WTC11 (cell line): ENCODE results near the gene KDM1A.

Experiments used
- CREB1 ChIP-seq: sonication (generic); formaldehyde crosslinking; IDR thresholded peaks from 2 replicates; pipeline ENCODE4 v1.8.0; 2023; ENCODE audit warnings: mild to moderate bottlenecking, missing genetic modification reagents
- ELF4 ChIP-seq: sonication (generic); formaldehyde crosslinking; IDR thresholded peaks from 2 replicates; pipeline ENCODE4 v1.8.1; 2022; ENCODE audit warnings: low read depth, mild to moderate bottlenecking, moderate library complexity, missing genetic modification reagents
- HMGA2 ChIP-seq: fragments of 250-450 bp; sonication (Bioruptor Pico); IDR thresholded peaks from 2 replicates; pipeline ENCODE4 v1.4.0; 2021; ENCODE audit warnings: mild to moderate bottlenecking, moderate library complexity
- IRF2 ChIP-seq: sonication (generic); formaldehyde crosslinking; IDR thresholded peaks from 2 replicates; pipeline ENCODE4 v1.8.0; 2022; ENCODE audit warnings: low read depth, missing genetic modification reagents, borderline replicate concordance
- JUN ChIP-seq: sonication (generic); formaldehyde crosslinking; IDR thresholded peaks from 2 replicates; pipeline ENCODE4 v1.8.0; 2023; ENCODE audit warnings: mild to moderate bottlenecking, missing genetic modification reagents
- NR3C1 ChIP-seq: sonication (generic); formaldehyde crosslinking; conservative IDR thresholded peaks from 2 replicates; pipeline ENCODE4 v1.8.1; 2023; ENCODE audit warnings: low read depth, mild to moderate bottlenecking, missing genetic modification reagents
- TF ChIP-seq, protein P1 (sequence below): sonication (generic); formaldehyde crosslinking; IDR thresholded peaks from 2 replicates; pipeline ENCODE4 v1.8.0; 2022; ENCODE audit warnings: mild to moderate bottlenecking, missing genetic modification reagents
- TF ChIP-seq, protein P2 (sequence below): sonication (generic); formaldehyde crosslinking; IDR thresholded peaks from 2 replicates; pipeline ENCODE4 v1.8.0; 2022; ENCODE audit warnings: missing genetic modification reagents
- TF ChIP-seq, protein P3 (sequence below): fragments of 200-600 bp; IDR thresholded peaks from 2 replicates; pipeline ENCODE4 v1.8.0; 2022; ENCODE audit warnings: antibody characterized with exemption
- TF ChIP-seq, protein P4 (sequence below): sonication (generic); formaldehyde crosslinking; IDR thresholded peaks from 2 replicates; pipeline ENCODE4 v1.8.1; 2023; ENCODE audit warnings: mild to moderate bottlenecking, missing genetic modification reagents, moderate library complexity
- TF ChIP-seq, protein P5 (sequence below): sonication (generic); formaldehyde crosslinking; IDR thresholded peaks from 2 replicates; pipeline ENCODE4 v1.8.0; 2022; ENCODE audit warnings: mild to moderate bottlenecking, missing genetic modification reagents
- TF ChIP-seq, protein P6 (sequence below): sonication (generic); formaldehyde crosslinking; IDR thresholded peaks from 2 replicates; pipeline ENCODE4 v1.8.0; 2022; ENCODE audit warnings: mild to moderate bottlenecking, missing genetic modification reagents

DNA sequence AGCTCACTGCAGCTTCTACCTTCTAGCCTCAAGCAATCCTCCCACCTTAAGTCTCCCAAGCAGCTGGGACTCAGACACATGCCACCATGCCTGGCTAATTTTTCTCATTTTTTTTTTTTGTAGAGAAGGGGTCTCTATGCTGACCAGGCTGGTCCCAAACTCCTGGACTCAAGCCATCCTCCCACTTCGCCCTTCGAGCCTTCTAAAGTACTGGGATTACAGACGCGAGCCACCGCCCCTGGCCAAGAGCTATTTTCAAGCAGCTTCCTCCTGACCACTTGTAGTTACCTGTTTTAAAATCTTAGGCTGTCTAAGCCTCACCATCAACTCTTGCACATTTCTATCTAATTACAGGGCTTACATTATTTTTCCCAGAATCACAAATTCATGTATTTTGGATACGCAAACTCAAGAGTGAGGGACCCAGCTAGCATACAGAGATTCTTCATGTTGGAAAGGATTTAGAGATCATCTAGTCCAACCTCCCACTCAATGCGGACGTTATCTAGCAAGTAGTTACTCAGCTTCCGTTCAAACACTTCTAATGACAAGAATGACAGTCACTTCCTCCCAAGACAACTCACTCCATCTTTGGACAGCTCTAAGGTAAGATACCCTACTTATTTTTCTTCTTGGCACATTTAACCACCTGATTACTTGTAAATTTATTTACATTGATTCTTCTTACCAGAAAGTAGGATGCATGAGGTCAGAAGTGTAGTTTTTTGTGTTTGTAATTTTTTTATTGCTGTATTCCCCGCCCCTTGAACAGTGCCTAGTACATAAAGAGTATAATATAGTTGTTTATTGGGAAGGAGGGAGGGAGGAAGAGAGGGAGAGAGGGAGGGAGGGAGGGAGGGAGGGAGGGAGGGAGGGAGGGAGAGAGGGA lies 84.0 kb downstream of the KDM1A start:
- TF ChIP-seq, protein P1, sequence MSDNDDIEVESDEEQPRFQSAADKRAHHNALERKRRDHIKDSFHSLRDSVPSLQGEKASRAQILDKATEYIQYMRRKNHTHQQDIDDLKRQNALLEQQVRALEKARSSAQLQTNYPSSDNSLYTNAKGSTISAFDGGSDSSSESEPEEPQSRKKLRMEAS (CRISPR knock-in tag): no peak
- TF ChIP-seq, protein P2, sequence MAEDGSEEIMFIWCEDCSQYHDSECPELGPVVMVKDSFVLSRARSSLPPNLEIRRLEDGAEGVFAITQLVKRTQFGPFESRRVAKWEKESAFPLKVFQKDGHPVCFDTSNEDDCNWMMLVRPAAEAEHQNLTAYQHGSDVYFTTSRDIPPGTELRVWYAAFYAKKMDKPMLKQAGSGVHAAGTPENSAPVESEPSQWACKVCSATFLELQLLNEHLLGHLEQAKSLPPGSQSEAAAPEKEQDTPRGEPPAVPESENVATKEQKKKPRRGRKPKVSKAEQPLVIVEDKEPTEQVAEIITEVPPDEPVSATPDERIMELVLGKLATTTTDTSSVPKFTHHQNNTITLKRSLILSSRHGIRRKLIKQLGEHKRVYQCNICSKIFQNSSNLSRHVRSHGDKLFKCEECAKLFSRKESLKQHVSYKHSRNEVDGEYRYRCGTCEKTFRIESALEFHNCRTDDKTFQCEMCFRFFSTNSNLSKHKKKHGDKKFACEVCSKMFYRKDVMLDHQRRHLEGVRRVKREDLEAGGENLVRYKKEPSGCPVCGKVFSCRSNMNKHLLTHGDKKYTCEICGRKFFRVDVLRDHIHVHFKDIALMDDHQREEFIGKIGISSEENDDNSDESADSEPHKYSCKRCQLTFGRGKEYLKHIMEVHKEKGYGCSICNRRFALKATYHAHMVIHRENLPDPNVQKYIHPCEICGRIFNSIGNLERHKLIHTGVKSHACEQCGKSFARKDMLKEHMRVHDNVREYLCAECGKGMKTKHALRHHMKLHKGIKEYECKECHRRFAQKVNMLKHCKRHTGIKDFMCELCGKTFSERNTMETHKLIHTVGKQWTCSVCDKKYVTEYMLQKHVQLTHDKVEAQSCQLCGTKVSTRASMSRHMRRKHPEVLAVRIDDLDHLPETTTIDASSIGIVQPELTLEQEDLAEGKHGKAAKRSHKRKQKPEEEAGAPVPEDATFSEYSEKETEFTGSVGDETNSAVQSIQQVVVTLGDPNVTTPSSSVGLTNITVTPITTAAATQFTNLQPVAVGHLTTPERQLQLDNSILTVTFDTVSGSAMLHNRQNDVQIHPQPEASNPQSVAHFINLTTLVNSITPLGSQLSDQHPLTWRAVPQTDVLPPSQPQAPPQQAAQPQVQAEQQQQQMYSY (CRISPR knock-in tag): no peak
- TF ChIP-seq HMGA2 (CRISPR knock-in tag) (no peak), CREB1 (CRISPR knock-in tag) (no peak), IRF2 (CRISPR knock-in tag) (no peak), ELF4 (CRISPR knock-in tag) (no peak), NR3C1 (no peak), JUN (CRISPR knock-in tag) (no peak)
- TF ChIP-seq, protein P3, sequence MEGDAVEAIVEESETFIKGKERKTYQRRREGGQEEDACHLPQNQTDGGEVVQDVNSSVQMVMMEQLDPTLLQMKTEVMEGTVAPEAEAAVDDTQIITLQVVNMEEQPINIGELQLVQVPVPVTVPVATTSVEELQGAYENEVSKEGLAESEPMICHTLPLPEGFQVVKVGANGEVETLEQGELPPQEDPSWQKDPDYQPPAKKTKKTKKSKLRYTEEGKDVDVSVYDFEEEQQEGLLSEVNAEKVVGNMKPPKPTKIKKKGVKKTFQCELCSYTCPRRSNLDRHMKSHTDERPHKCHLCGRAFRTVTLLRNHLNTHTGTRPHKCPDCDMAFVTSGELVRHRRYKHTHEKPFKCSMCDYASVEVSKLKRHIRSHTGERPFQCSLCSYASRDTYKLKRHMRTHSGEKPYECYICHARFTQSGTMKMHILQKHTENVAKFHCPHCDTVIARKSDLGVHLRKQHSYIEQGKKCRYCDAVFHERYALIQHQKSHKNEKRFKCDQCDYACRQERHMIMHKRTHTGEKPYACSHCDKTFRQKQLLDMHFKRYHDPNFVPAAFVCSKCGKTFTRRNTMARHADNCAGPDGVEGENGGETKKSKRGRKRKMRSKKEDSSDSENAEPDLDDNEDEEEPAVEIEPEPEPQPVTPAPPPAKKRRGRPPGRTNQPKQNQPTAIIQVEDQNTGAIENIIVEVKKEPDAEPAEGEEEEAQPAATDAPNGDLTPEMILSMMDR: no peak
- TF ChIP-seq, protein P4, sequence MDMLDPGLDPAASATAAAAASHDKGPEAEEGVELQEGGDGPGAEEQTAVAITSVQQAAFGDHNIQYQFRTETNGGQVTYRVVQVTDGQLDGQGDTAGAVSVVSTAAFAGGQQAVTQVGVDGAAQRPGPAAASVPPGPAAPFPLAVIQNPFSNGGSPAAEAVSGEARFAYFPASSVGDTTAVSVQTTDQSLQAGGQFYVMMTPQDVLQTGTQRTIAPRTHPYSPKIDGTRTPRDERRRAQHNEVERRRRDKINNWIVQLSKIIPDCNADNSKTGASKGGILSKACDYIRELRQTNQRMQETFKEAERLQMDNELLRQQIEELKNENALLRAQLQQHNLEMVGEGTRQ (CRISPR knock-in tag): no peak
- TF ChIP-seq, protein P5, sequence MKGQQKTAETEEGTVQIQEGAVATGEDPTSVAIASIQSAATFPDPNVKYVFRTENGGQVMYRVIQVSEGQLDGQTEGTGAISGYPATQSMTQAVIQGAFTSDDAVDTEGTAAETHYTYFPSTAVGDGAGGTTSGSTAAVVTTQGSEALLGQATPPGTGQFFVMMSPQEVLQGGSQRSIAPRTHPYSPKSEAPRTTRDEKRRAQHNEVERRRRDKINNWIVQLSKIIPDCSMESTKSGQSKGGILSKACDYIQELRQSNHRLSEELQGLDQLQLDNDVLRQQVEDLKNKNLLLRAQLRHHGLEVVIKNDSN: no peak
- TF ChIP-seq, protein P6, sequence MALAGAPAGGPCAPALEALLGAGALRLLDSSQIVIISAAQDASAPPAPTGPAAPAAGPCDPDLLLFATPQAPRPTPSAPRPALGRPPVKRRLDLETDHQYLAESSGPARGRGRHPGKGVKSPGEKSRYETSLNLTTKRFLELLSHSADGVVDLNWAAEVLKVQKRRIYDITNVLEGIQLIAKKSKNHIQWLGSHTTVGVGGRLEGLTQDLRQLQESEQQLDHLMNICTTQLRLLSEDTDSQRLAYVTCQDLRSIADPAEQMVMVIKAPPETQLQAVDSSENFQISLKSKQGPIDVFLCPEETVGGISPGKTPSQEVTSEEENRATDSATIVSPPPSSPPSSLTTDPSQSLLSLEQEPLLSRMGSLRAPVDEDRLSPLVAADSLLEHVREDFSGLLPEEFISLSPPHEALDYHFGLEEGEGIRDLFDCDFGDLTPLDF (CRISPR knock-in tag): no peak
